GM12878 (cell line): ENCODE data around the gene CDYL. TPM values are rescaled to one million over a fixed set of nuclear protein-coding genes. Genes with fewer than 3 reads are reported as not detected.

Experiments used
- ATAC-seq: fragments of 200-7000 bp; cut with Tn5 transposase; 3 replicates; pipeline ENCODE4 v1.9.1; 2020; ENCODE audit warnings: mild to moderate bottlenecking, moderate library complexity
- BruUV-seq: library from RNA; stranded (reverse); fragments of 400-500 nt; replicated peaks from 2 replicates; lab custom pipeline; 2021; lab: Mats Ljungman, UMichigan
- CTCF ChIA-PET: fragments of 300-600 bp; sonication (Branson Sonifier 250); formaldehyde crosslinking; extraction: SDS; loops from one replicate; lab custom pipeline; 2021; ENCODE audit warnings: inconsistent platforms; lab: Yijun Ruan, JAX
- POLR2A ChIA-PET: fragments of 350-600 bp; formaldehyde crosslinking; extraction: SDS; loops from one replicate; lab custom pipeline; 2021; ENCODE audit warnings: inconsistent platforms; lab: Charles Lee
- RAD21 ChIA-PET: fragments of 300-600 bp; sonication (Branson Sonifier 250); formaldehyde crosslinking; loops from one replicate; lab custom pipeline; 2023; ENCODE audit warnings: antibody characterized with exemption; ENCODE audit not compliant: unreplicated experiment; lab: Charles Lee
- SMC1A ChIA-PET: fragments of 300-600 bp; sonication (Branson Sonifier 250); formaldehyde crosslinking; loops from one replicate; lab custom pipeline; 2023; ENCODE audit not compliant: unreplicated experiment, uncharacterized antibody; lab: Charles Lee
- DNase-seq: peaks from one replicate; pipeline ENCODE4 v3.0.0-alpha.2; 2011; ENCODE audit warnings: low read depth, low spot score
- FAIRE-seq: peaks from 3 replicates; lab custom pipeline; 2011; peaks lifted over from hg19 to GRCh38; lab: Jason Lieb, UNC
- H2AFZ ChIP-seq: 2 replicates; pipeline ENCODE4 v1.6.0; 2011; ENCODE audit warnings: low read depth, low read length, control low read depth; ENCODE audit not compliant: control insufficient read depth
- H3K27ac ChIP-seq: 2 replicates; pipeline ENCODE4 v1.5.1; 2011; ENCODE audit warnings: control low read depth; ENCODE audit not compliant: control insufficient read depth, insufficient read depth
- H3K27me3 ChIP-seq, 2 experiments: replicated peaks in 1 of 2; 2 replicates each; pipeline versions ENCODE4 v1.6.0 to v1.6.1; 2011; ENCODE audit warnings: low read length in 1 of 2; ENCODE audit not compliant: control insufficient read depth in 2 of 2, insufficient read depth in 2 of 2
- H3K36me3 ChIP-seq, 2 experiments: 2 replicates each; pipeline ENCODE4 v1.5.1; 2011; ENCODE audit warnings: low read length in 1 of 2; ENCODE audit not compliant: control insufficient read depth in 2 of 2, insufficient read depth in 2 of 2
- H3K4me1 ChIP-seq: 2 replicates; pipeline ENCODE4 v1.6.1; 2011; ENCODE audit warnings: mild to moderate bottlenecking, low read length, moderate library complexity, mixed read lengths; ENCODE audit not compliant: control insufficient read depth, insufficient read depth
- H3K4me2 ChIP-seq: 2 replicates; pipeline ENCODE4 v1.6.0; 2011; ENCODE audit warnings: control low read depth; ENCODE audit not compliant: control insufficient read depth, insufficient read depth
- H3K4me3 ChIP-seq: fragments of 200-600 bp; sonication (generic); 2 replicates; pipeline ENCODE4 v1.5.1; 2016
- H3K79me2 ChIP-seq: 2 replicates; pipeline ENCODE4 v1.6.0; 2011; ENCODE audit warnings: low read length; ENCODE audit not compliant: control insufficient read depth, insufficient read depth
- H3K9ac ChIP-seq: 2 replicates; pipeline ENCODE4 v1.8.0; 2011; ENCODE audit warnings: low read length, control low read depth, mixed read lengths; ENCODE audit not compliant: control insufficient read depth, insufficient read depth
- H3K9me3 ChIP-seq: replicated peaks from 3 replicates; pipeline ENCODE4 v1.5.1; 2011; ENCODE audit warnings: mild to moderate bottlenecking, low read length; ENCODE audit not compliant: control insufficient read depth, insufficient read depth
- H4K20me1 ChIP-seq: 2 replicates; pipeline ENCODE4 v1.6.0; 2011; ENCODE audit not compliant: control insufficient read depth, insufficient read depth
- WGBS: methylation state at CpG from one replicate; pipeline ENCODE4 v1.1.6; 2016; ENCODE audit warnings: low lambda C conversion rate; ENCODE audit not compliant: insufficient replicate concordance, insufficient coverage; ENCODE audit errors: missing lambda C conversion rate; 5-methylcytosine and 5-hydroxymethylcytosine counted together
- in situ Hi-C: fragments of 300-500 bp; cut with MboI; formaldehyde crosslinking; loops from 9 replicates; pipeline ENCODE4 v1.14.3; 2018; ENCODE audit warnings: mixed read lengths
- intact Hi-C: fragments of 100-400 bp; cut with micrococcal nuclease; formaldehyde crosslinking; loops from one replicate; pipeline ENCODE4 v1.14.2; 2022; ENCODE audit not compliant: unreplicated experiment
- polyA plus RNA-seq, 11 experiments: library from polyadenylated mRNA; depleted of rRNA in 4 of 11; unstranded in 6 of 11; stranded (reverse) in 5 of 11; fragments of >200 nt; fragmentation: Nextera tagmentation in 4 of 11; fragmentation: Illumina TruSeq in 1 of 11; extraction: Ambion mirVana in 4 of 11; extraction: Trizol in 1 of 11; gene quantifications; 1 replicate in 1 of 11; 2 replicates in 10 of 11; pipeline versions ENCODE4 v1.2.1 to v1.2.3, GENCODE V29; 2011 to 2016; ENCODE audit warnings: inconsistent platforms in 2 of 11, missing spikeins in 2 of 11, low read depth in 1 of 11
- total RNA-seq, 4 experiments: library from RNA; depleted of rRNA in 3 of 4; stranded (reverse); fragments of >200 nt in 3 of 4; fragmentation: Illumina TruSeq in 1 of 4; extraction: Trizol in 1 of 4; gene quantifications; 2 replicates each; pipeline versions ENCODE4 v1.2.1 to v1.2.3, GENCODE V29; 2013 to 2021
- TF ChIP-seq, protein P1 (sequence below): fragments of 450-650 bp; IDR thresholded peaks from 2 replicates; pipeline ENCODE4 v1.6.1; 2014; ENCODE audit warnings: mild to moderate bottlenecking
- TF ChIP-seq, protein P2 (sequence below): fragments of 450-650 bp; IDR thresholded peaks from 2 replicates; pipeline ENCODE4 v1.6.1; 2017; ENCODE audit warnings: mild to moderate bottlenecking, moderate library complexity

Gene CDYL
- total and polyA plus RNA-seq, 10 of the 15 experiments (the other 5 are each of a cell fraction or from before 2014, with no cell fraction given), result 9.3 to 61.2 (median 28.5) TPM

DNA sequence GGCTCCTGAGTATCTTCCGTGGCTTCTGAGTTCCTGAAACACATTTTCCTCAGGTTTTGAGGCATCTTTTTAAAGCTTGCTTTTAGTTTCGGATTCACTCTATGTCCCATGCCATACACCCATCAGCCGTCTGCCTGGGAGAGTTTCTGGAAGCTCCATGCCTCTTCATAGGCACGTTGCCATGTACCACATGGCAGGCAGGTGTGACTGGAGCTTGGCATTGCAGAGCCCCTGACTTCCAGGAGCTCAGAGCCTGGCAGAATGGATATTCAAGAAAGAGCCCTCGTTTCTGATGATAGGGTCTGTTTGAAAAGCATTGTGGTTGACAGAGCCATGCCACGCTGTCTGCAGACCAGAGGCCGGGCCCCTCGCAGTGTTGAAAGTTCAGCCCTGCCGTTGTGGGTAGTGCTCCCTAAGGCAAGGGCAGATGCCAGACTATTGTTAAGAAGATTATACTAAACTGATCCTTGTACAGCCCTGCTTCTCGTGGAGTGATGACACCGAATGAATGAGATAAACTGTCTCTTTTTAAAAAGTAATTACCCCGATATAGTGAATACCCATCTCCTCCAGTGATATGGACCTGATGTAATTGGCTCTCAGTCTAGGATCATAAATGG lies 127.7 kb downstream of the CDYL start:
- H3K4me1 ChIP-seq, result peaks cover 58% of the 10 kb centered on the region
- no TSS peak for BruUV-seq
- peaks cover 1% of the 10 kb centered on the region; the same call in 1 of the 3 replicates for H3K9me3 ChIP-seq
- no peak overlapping the region for H3K27ac ChIP-seq
- peaks cover 5 to 8% of the 10 kb centered on the region in 2 experiments; a peak in 3 of 4 replicates for H3K36me3 ChIP-seq
- no peaks in the 10 kb centered on the region for H4K20me1 ChIP-seq
- FAIRE-seq, result no peak
- H3K4me3 ChIP-seq, result no peak overlapping the region
- no peak overlapping the region for H2AFZ ChIP-seq
- ATAC-seq, result no peak
- ChIA-PET RAD21 (no interaction called here), CTCF (interaction anchor here (1.0 to 1.1 kb wide), 2 partner anchors 19 to 55 kb away, joined by 3 read pairs; no protein-coding TSS in a partner anchor), SMC1A (interaction anchor here (1.1 to 3.7 kb wide), 5 partner anchors 9 to 108 kb away, joined by 3 to 20 read pairs (median 4); no protein-coding TSS in a partner anchor), POLR2A (interaction anchor here (0.8 kb wide), 1 partner anchor 8 kb away, joined by 3 read pairs; no protein-coding TSS in a partner anchor)
- peaks cover 45% of the 10 kb centered on the region for H3K79me2 ChIP-seq
- no peak overlapping the region for H3K4me2 ChIP-seq
- intact Hi-C loops (no loop called here), in situ Hi-C loops (no loop called here)
- no peak for DNase-seq
- H3K9ac ChIP-seq, result no peak overlapping the region
- WGBS, result 80% methylated on average over 12 of the region's 12 CpGs
- H3K27me3 ChIP-seq, result no peaks in the 10 kb centered on the region
- TF ChIP-seq, protein P1, sequence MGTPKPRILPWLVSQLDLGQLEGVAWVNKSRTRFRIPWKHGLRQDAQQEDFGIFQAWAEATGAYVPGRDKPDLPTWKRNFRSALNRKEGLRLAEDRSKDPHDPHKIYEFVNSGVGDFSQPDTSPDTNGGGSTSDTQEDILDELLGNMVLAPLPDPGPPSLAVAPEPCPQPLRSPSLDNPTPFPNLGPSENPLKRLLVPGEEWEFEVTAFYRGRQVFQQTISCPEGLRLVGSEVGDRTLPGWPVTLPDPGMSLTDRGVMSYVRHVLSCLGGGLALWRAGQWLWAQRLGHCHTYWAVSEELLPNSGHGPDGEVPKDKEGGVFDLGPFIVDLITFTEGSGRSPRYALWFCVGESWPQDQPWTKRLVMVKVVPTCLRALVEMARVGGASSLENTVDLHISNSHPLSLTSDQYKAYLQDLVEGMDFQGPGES, result no peak
- TF ChIP-seq, protein P2, sequence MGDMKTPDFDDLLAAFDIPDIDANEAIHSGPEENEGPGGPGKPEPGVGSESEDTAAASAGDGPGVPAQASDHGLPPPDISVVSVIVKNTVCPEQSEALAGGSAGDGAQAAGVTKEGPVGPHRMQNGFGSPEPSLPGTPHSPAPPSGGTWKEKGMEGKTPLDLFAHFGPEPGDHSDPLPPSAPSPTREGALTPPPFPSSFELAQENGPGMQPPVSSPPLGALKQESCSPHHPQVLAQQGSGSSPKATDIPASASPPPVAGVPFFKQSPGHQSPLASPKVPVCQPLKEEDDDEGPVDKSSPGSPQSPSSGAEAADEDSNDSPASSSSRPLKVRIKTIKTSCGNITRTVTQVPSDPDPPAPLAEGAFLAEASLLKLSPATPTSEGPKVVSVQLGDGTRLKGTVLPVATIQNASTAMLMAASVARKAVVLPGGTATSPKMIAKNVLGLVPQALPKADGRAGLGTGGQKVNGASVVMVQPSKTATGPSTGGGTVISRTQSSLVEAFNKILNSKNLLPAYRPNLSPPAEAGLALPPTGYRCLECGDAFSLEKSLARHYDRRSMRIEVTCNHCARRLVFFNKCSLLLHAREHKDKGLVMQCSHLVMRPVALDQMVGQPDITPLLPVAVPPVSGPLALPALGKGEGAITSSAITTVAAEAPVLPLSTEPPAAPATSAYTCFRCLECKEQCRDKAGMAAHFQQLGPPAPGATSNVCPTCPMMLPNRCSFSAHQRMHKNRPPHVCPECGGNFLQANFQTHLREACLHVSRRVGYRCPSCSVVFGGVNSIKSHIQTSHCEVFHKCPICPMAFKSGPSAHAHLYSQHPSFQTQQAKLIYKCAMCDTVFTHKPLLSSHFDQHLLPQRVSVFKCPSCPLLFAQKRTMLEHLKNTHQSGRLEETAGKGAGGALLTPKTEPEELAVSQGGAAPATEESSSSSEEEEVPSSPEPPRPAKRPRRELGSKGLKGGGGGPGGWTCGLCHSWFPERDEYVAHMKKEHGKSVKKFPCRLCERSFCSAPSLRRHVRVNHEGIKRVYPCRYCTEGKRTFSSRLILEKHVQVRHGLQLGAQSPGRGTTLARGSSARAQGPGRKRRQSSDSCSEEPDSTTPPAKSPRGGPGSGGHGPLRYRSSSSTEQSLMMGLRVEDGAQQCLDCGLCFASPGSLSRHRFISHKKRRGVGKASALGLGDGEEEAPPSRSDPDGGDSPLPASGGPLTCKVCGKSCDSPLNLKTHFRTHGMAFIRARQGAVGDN, result no peak
